B cell (primary cell): ENCODE data around the gene ANKRD28.

Source experiments
- EZH2 ChIP-seq: IDR thresholded peaks from 2 replicates; pipeline ENCODE4 v1.6.1; 2012; ENCODE audit warnings: borderline replicate concordance, low read depth, mild to moderate bottlenecking, moderate library complexity, low read length; ENCODE audit not compliant: insufficient read depth, poor library complexity, severe bottlenecking
- TF ChIP-seq, protein P1 (sequence below): fragments of 200-600 bp; IDR thresholded peaks from one replicate; pipeline ENCODE4 v1.8.0; 2022; ENCODE audit warnings: antibody characterized with exemption, mild to moderate bottlenecking

DNA sequence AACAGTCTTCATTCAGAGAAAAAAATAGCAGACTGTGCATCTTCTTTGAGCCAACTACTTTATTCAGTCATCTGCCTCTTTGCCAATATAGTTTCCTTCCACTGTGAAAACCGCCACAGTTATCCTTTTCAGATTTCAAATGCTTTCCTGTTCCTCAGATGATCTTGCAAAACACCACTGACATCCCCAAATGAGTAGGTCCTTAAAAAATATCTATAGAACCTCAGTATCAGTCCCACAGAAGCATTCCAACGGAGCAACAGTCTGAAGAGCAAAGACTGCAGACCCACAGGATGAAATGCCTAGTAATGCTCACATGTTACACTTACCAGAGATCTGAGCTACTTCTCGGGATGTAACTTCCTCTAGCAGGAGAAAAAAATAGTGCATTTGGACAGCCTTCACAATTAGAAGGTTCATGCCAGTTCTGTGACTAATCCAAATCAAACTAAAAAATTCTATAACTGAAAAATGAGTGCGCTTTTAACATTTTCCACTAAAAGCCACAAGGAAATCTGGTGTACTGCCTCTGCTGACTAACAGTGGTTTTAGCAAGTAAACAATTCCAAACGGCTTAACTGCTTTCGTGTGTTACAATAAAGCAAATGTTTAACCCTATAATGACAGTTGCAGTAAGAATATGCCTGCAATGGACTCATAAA, at the start of gene ANKRD28:
- TF ChIP-seq, protein P1, sequence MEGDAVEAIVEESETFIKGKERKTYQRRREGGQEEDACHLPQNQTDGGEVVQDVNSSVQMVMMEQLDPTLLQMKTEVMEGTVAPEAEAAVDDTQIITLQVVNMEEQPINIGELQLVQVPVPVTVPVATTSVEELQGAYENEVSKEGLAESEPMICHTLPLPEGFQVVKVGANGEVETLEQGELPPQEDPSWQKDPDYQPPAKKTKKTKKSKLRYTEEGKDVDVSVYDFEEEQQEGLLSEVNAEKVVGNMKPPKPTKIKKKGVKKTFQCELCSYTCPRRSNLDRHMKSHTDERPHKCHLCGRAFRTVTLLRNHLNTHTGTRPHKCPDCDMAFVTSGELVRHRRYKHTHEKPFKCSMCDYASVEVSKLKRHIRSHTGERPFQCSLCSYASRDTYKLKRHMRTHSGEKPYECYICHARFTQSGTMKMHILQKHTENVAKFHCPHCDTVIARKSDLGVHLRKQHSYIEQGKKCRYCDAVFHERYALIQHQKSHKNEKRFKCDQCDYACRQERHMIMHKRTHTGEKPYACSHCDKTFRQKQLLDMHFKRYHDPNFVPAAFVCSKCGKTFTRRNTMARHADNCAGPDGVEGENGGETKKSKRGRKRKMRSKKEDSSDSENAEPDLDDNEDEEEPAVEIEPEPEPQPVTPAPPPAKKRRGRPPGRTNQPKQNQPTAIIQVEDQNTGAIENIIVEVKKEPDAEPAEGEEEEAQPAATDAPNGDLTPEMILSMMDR, result no peak
- no peak for TF ChIP-seq EZH2
